A549 (cell line): ENCODE measurements around the gene HIC1. TPM values are rescaled to one million over a fixed set of nuclear protein-coding genes. Genes with fewer than 3 reads are reported as not detected.
A peak's percentile ranks its signal among the peaks of the same experiment; 100 is the strongest.

Source experiments
- ATAC-seq, 2 experiments: fragments of 200-7000 bp in 1 of 2; fragments of >200 bp in 1 of 2; cut with Nextera tagmentation in 1 of 2; cut with Tn5 transposase in 1 of 2; 3 replicates each; pipeline versions ENCODE4 v1.8.0 to v1.9.1; 2018 to 2020; ENCODE audit warnings: mild to moderate bottlenecking in 1 of 2, moderate library complexity in 1 of 2
- CTCF ChIA-PET: fragments of 300-600 bp; sonication (Branson Sonifier 250); formaldehyde crosslinking; extraction: SDS; loops from one replicate; lab custom pipeline; 2021; ENCODE audit warnings: antibody characterized with exemption, inconsistent platforms; lab: Yijun Ruan, JAX
- POLR2A ChIA-PET: fragments of 350-600 bp; formaldehyde crosslinking; extraction: SDS; loops from one replicate; lab custom pipeline; 2021; ENCODE audit warnings: antibody characterized with exemption, inconsistent platforms; lab: Yijun Ruan, JAX
- DNase-seq, 2 experiments: peaks; one replicate each; pipeline versions ENCODE4 v3.0.0 to v3.0.0-alpha.2; 2011 to 2016; ENCODE audit warnings: low read depth in 1 of 2, low spot score in 1 of 2
- FAIRE-seq: peaks from 2 replicates; lab custom pipeline; 2011; peaks lifted over from hg19 to GRCh38; lab: Jason Lieb, UNC
- H3K27ac ChIP-seq, 2 experiments: fragments of >200 bp; sonication (Bioruptor Twin); formaldehyde crosslinking; 3 replicates each; pipeline ENCODE4 v1.5.1; 2016 to 2017
- H3K4me1 ChIP-seq: fragments of >200 bp; sonication (Bioruptor Twin); formaldehyde crosslinking; 3 replicates; pipeline ENCODE4 v1.6.1; 2016
- H3K4me2 ChIP-seq: fragments of >200 bp; sonication (Bioruptor Twin); formaldehyde crosslinking; 3 replicates; pipeline ENCODE4 v1.6.1; 2016
- H3K4me3 ChIP-seq: fragments of >200 bp; sonication (Bioruptor Twin); formaldehyde crosslinking; 3 replicates; pipeline ENCODE4 v1.5.1; 2016
- H3K9me3 ChIP-seq: fragments of >200 bp; sonication (Bioruptor Twin); formaldehyde crosslinking; 3 replicates; pipeline ENCODE4 v1.6.1; 2016
- CBX2 ChIP-seq: fragments of 200-600 bp; sonication (generic); IDR thresholded peaks from 2 replicates; pipeline ENCODE4 v1.6.1; 2016; ENCODE audit warnings: low read depth, mild to moderate bottlenecking, borderline replicate concordance
- CHD4 ChIP-seq: fragments of 200-600 bp; sonication (generic); IDR thresholded peaks from 2 replicates; pipeline ENCODE4 v1.6.1; 2016; ENCODE audit warnings: antibody characterized with exemption, mild to moderate bottlenecking, borderline replicate concordance
- ELK1 ChIP-seq: fragments of 150-350 bp; IDR thresholded peaks from 2 replicates; pipeline ENCODE4 v1.6.1; 2014; ENCODE audit warnings: low read depth, mild to moderate bottlenecking, low read length
- EP300 ChIP-seq, 2 experiments: fragments of >200 bp; sonication (Bioruptor Twin); formaldehyde crosslinking; IDR thresholded peaks; 2 replicates in 1 of 2; 3 replicates in 1 of 2; pipeline ENCODE4 v1.6.1; 2016 to 2017
- KDM1A ChIP-seq: fragments of 200-600 bp; sonication (generic); IDR thresholded peaks from 2 replicates; pipeline ENCODE4 v1.6.1; 2016; ENCODE audit warnings: low read depth, mild to moderate bottlenecking
- MAFK ChIP-seq: fragments of 450-650 bp; IDR thresholded peaks from 2 replicates; pipeline ENCODE4 v1.6.1; 2014; ENCODE audit not compliant: partially characterized antibody
- MAZ ChIP-seq: fragments of 150-350 bp; IDR thresholded peaks from 2 replicates; pipeline ENCODE4 v1.6.1; 2014; ENCODE audit warnings: antibody characterized with exemption, low read depth, low read length, borderline replicate concordance
- MYC ChIP-seq: IDR thresholded peaks from 2 replicates; pipeline ENCODE4 v1.6.1; 2012; ENCODE audit warnings: mild to moderate bottlenecking, inconsistent platforms, low read length, improper control_type of control experiment, borderline replicate concordance
- NPAS2 ChIP-seq: fragments of 250-450 bp; sonication (Bioruptor Pico); IDR thresholded peaks from 2 replicates; pipeline ENCODE4 v1.8.0; 2022; ENCODE audit warnings: mild to moderate bottlenecking, moderate library complexity, borderline replicate concordance
- RAD21 ChIP-seq, 2 experiments: fragments of >200 bp in 1 of 2; sonication (Bioruptor Twin) in 1 of 2; formaldehyde crosslinking in 1 of 2; IDR thresholded peaks in 1 of 2; conservative IDR thresholded peaks in 1 of 2; 2 replicates in 1 of 2; 3 replicates in 1 of 2; pipeline ENCODE4 v1.6.1; 2012 to 2018; ENCODE audit warnings: inconsistent platforms in 1 of 2
- RARB ChIP-seq: fragments of 250-450 bp; sonication (Bioruptor Pico); IDR thresholded peaks from 2 replicates; pipeline ENCODE4 v1.8.0; 2021; ENCODE audit warnings: mild to moderate bottlenecking, moderate library complexity
- RCOR1 ChIP-seq: fragments of 150-350 bp; IDR thresholded peaks from 2 replicates; pipeline ENCODE4 v1.6.1; 2014; ENCODE audit warnings: antibody characterized with exemption, low read length, low read depth
- REST ChIP-seq: fragments of 200-600 bp; sonication (generic); IDR thresholded peaks from 2 replicates; pipeline ENCODE4 v1.6.1; 2016; ENCODE audit warnings: antibody characterized with exemption, mild to moderate bottlenecking, moderate library complexity
- SMC3 ChIP-seq: fragments of >200 bp; sonication (Bioruptor Twin); formaldehyde crosslinking; IDR thresholded peaks from 3 replicates; pipeline ENCODE4 v1.6.1; 2018; ENCODE audit warnings: inconsistent platforms
- TP53 ChIP-seq: fragments of 250-450 bp; sonication (Bioruptor Pico); IDR thresholded peaks from 2 replicates; pipeline ENCODE4 v1.5.0; 2021; ENCODE audit warnings: mild to moderate bottlenecking, moderate library complexity
- ZSCAN20 ChIP-seq: fragments of 250-450 bp; sonication (Bioruptor Pico); IDR thresholded peaks from 2 replicates; pipeline ENCODE4 v1.8.0; 2022; ENCODE audit warnings: mild to moderate bottlenecking, moderate library complexity
- WGBS: methylation state at CpG from one replicate; pipeline ENCODE4 v1.1.6; 2017; ENCODE audit errors: missing lambda C conversion rate; 5-methylcytosine and 5-hydroxymethylcytosine counted together
- polyA plus RNA-seq, 4 experiments: library from polyadenylated mRNA; depleted of rRNA in 3 of 4; stranded (reverse); fragments of >200 nt; fragmentation: RNase III in 1 of 4; extraction: RNeasy Plus Mini Kit Qiagen cat#74134 plus additional on column Dnase treatment in 1 of 4; gene quantifications; 2 replicates in 3 of 4; 3 replicates in 1 of 4; pipeline ENCODE4 v1.2.3, GENCODE V29; 2011 to 2017
- TF ChIP-seq, protein P1 (sequence below): fragments of 250-450 bp; sonication (Bioruptor Pico); IDR thresholded peaks from 2 replicates; pipeline ENCODE4 v1.5.0; 2020; ENCODE audit warnings: low read depth, mild to moderate bottlenecking, moderate library complexity

HIC1 gene
- polyA plus RNA-seq, 2 of the 4 experiments (the other 2 are of a cell fraction), result 0.13 to 1.3 TPM

GRCh38 chr17:2075336-2076086, 20.6 kb downstream of the HIC1 start:
- Histone ChIP-seq H3K4me1 (peaks cover 3% of the 10 kb centered on the region; the same call in 1 of the 3 replicates), H3K27ac (no peak overlapping the region), H3K9me3 (no peaks in the 10 kb centered on the region), H3K4me2 (no peak overlapping the region), H3K4me3 (no peak overlapping the region)
- FAIRE-seq, result no peak
- DNase-seq, result no peak
- CTCF ChIA-PET, result interaction anchor here (0.5 to 16.6 kb wide), 8 partner anchors 11 to 210 kb away, joined by 3 to 217 read pairs (median 6); partner anchors contain the start of gene HIC1
- POLR2A ChIA-PET, result no interaction called here
- peak; percentile 27 to 46; a peak in 5 of 6 replicates for ATAC-seq
- 88% methylated on average over 13 of the region's 13 CpGs for WGBS
- TF ChIP-seq CHD4 (no peak), KDM1A (no peak)

DNA sequence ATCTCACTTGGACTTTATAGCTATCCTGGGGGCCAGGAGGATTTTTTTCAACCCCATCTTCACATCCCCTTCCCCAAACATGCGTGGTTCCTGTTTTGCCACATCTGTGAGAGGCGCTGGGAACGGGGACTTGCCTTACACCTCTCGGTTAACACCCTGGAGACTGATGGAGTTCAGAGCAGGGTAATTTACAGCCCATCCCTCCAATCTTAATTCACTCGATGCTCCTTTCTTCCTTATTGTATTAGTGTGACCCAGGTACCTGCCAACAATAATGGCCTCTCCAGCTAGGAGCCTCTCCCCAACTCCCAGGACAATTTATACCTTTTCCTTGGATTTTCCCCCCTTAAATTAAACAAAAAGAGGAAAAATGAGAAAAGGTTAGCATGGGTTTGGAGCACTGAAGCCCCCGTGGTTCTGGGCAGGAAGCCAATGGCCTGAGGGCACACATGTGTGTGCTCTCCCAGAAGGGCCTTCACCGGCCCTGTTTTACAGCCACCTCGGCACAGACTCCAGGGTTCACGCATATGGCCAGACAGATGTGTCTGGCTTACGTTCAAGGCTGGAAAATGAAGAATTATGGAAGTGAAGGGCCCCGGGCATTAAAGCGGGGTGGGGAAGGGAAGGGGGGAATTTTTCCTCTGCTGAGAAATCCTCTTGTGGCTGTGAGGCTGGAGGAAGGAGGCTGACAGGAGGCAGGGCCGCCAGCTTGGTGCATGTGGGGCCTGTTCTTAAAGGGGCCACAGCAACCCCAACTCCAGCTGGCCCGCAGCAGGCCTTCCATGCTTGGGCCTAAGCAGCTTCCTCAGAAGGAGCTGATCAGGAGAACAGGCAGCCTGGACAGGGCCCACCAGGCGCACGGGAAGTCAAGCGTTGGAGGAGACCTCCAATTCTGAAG, 21.4 kb downstream of the HIC1 start:
- ChIA-PET CTCF (interaction anchor here (0.5 to 16.6 kb wide), 12 partner anchors 8 to 276 kb away, joined by 3 to 217 read pairs (median 5); partner anchors contain the start of gene HIC1), POLR2A (no interaction called here)
- Histone ChIP-seq H3K9me3 (no peaks in the 10 kb centered on the region), H3K4me1 (peaks cover 3% of the 10 kb centered on the region; the same call in 1 of the 3 replicates), H3K4me2 (no peak overlapping the region), H3K27ac (no peak overlapping the region), H3K4me3 (no peak overlapping the region)
- DNase-seq, result no peak
- ATAC-seq, result no peak
- WGBS, result 85% methylated on average over 17 of the region's 17 CpGs
- no peak for FAIRE-seq
- TF ChIP-seq ZSCAN20 (CRISPR knock-in tag) (no peak), ELK1 (no peak), RARB (no peak), RAD21 (conservative IDR thresholded peaks at IDR 0.05 in 1 of 2, IDR thresholded peaks at IDR 0.05 in 1 of 2) (no peak), REST (no peak), CBX2 (no peak)

GRCh38 chr17:2077040-2077439, 22.1 kb downstream of the HIC1 start:
- POLR2A ChIA-PET, result no interaction called here
- H3K4me2 ChIP-seq, result no peak overlapping the region
- FAIRE-seq (peak; percentile 32), ATAC-seq (no peak), DNase-seq (no peak)
- H3K27ac ChIP-seq, result no peak overlapping the region
- H3K4me1 ChIP-seq, result peaks cover 3% of the 10 kb centered on the region; the same call in 1 of the 3 replicates
- WGBS, result 98% methylated on average over 8 of the region's 8 CpGs
- CTCF ChIA-PET, result interaction anchor here (1.0 to 16.6 kb wide), 8 partner anchors 8 to 276 kb away, joined by 3 to 217 read pairs (median 5); partner anchors contain the start of gene HIC1
- no peak overlapping the region for H3K4me3 ChIP-seq
- H3K9me3 ChIP-seq, result no peaks in the 10 kb centered on the region
- TF ChIP-seq EP300 (IDR thresholded peaks at IDR 0.05) (no peak), REST (no peak), SMC3 (no peak), TP53 (CRISPR knock-in tag) (no peak), MYC (no peak), RAD21 (conservative IDR thresholded peaks at IDR 0.05 in 1 of 2, IDR thresholded peaks at IDR 0.05 in 1 of 2) (no peak), MAZ (no peak), MAFK (no peak), RCOR1 (no peak), NPAS2 (CRISPR knock-in tag) (no peak), RARB (no peak)
- TF ChIP-seq, protein P1, sequence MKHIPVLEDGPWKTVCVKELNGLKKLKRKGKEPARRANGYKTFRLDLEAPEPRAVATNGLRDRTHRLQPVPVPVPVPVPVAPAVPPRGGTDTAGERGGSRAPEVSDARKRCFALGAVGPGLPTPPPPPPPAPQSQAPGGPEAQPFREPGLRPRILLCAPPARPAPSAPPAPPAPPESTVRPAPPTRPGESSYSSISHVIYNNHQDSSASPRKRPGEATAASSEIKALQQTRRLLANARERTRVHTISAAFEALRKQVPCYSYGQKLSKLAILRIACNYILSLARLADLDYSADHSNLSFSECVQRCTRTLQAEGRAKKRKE (CRISPR knock-in tag), result no peak
